ENCODE measurements around the gene ACP5. TPM values are rescaled to one million over a fixed set of nuclear protein-coding genes. Genes with fewer than 3 reads are reported as not detected.

ACP5 gene
- total RNA-seq, 2 donors from 2014 or later = 11.3 to 30.2 TPM

GRCh38 chr19:11538232-11539036, 39.0 kb downstream of the ACP5 start, which contains the start of gene CNN1:
TSS of gene CNN1 (plus strand) at chr19:11538851. CDS start at chr19:11538928, 77 bp downstream.
- peak within 1 kb of the TSS; percentile 13 for H3K4me3 ChIP-seq
- H3K9me3 ChIP-seq = no peaks in the 10 kb centered on the region
- no peaks in the 10 kb centered on the region for H3K4me1 ChIP-seq
- no peaks in the 10 kb centered on the region for H3K36me3 ChIP-seq
- DNase-seq = no peak
- H3K27me3 ChIP-seq = no peaks in the 10 kb centered on the region
- intact Hi-C loops (cut with DNase I) = no loop called here
- no peak for TF ChIP-seq CTCF (IDR thresholded peaks at IDR 0.05)
- H3K27ac ChIP-seq = peak within 1 kb of the TSS; percentile 40
- H3K9ac ChIP-seq (ENCODE audit: low read depth in 2 of 2, low read length in 2 of 2) = peak within 1 kb of the TSS; percentile 59 to 70

DNA sequence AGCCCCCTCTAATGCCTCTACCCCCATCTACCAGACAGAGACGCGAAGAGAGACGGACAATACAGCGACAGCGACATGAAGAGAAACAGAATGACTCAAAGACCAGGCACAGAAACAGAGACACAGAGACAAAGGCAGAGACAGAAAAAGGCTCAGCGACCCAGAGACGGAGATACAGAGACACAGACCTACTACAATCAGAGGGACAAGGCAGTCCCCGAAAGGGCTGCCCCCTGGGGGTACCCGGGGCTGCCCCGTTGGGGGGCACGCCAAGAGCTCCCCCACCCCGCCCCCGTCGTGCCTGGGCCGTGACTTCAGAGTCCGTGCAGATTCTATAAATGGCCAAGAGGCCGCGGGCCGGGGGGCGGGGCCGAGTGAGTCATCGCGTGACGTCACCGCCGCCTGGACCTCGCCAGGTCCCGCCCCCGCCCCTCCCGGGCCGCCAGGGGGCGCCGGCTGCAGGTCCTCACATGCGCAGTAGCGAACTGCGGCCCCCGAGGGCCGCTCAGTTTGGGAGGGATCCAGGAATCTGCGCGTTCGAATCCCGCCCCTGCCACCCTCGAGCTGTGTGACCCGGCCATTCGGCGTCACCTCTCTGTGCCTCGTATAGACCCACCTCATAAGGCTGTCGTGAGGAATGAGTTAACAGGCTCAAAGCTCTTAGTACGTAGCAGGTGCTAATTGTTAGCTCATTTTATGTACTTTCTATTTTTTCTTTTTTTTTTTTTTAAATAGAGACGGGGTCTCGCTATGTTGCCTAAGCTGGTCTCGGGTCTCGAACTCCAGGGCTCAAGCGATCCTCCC, 41.5 kb downstream of the ACP5 start:
- Histone ChIP-seq H3K4me1 (no peaks in the 10 kb centered on the region), H3K9me3 (no peaks in the 10 kb centered on the region), H3K27ac (peak overlapping the region; percentile 14), H3K9ac (ENCODE audit: low read depth in 2 of 2, low read length in 2 of 2) (peak overlapping the region; percentile 60 to 70), H3K4me3 (peak overlapping the region; percentile 29), H3K36me3 (no peaks in the 10 kb centered on the region), H3K27me3 (no peaks in the 10 kb centered on the region)
- intact Hi-C loops (cut with DNase I) = no loop called here
- TF ChIP-seq CTCF (IDR thresholded peaks at IDR 0.05) = peak; percentile 89
- peak; percentile 91 for DNase-seq

GRCh38 chr19:11534948-11535347, 42.5 kb downstream of the ACP5 start:
- no peaks in the 10 kb centered on the region for H3K27me3 ChIP-seq
- H3K27ac ChIP-seq = peak overlapping the region; percentile 14
- no peak overlapping the region for H3K4me3 ChIP-seq
- H3K4me1 ChIP-seq = no peaks in the 10 kb centered on the region
- no peaks in the 10 kb centered on the region for H3K36me3 ChIP-seq
- H3K9ac ChIP-seq (ENCODE audit: low read depth in 2 of 2, low read length in 2 of 2) = no peak overlapping the region
- TF ChIP-seq CTCF (IDR thresholded peaks at IDR 0.05) = no peak
- no peak for DNase-seq
- H3K9me3 ChIP-seq = no peaks in the 10 kb centered on the region
- intact Hi-C loops (cut with DNase I) = no loop called here

GRCh38 chr19:11534538-11534937, 42.9 kb downstream of the ACP5 start:
- intact Hi-C loops (cut with DNase I) = no loop called here
- Histone ChIP-seq H3K27ac (no peak overlapping the region), H3K4me1 (no peaks in the 10 kb centered on the region), H3K27me3 (no peaks in the 10 kb centered on the region), H3K36me3 (no peaks in the 10 kb centered on the region), H3K9me3 (no peaks in the 10 kb centered on the region), H3K4me3 (no peak overlapping the region), H3K9ac (ENCODE audit: low read depth in 2 of 2, low read length in 2 of 2) (no peak overlapping the region)
- no peak for DNase-seq
- no peak for TF ChIP-seq CTCF (IDR thresholded peaks at IDR 0.05)

DNA sequence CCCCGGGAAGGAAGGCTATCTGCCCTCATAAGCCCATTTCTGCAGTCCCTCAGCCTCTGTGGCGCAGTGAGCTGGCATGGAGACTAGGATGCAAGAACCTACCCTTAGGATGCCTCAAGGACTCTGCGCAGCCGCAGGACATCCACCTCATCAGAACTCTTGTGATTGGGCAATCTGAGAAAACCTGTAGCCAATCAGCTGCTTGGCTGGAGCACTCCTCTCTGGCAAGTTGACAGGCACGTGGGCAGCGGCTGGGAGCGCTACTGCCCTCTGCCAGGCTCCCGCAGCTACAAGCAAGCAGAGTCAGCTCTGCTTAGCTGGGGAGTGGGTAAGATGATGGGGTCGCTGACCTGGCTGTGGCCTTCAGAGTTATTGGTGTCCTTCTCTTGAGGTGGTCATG, 47.0 kb downstream of the ACP5 start:
- intact Hi-C loops (cut with DNase I) = no loop called here
- Histone ChIP-seq H3K9ac (ENCODE audit: low read depth in 2 of 2, low read length in 2 of 2) (no peak overlapping the region), H3K4me3 (no peak overlapping the region), H3K4me1 (peaks cover 10% of the 10 kb centered on the region), H3K27ac (no peak overlapping the region), H3K9me3 (no peaks in the 10 kb centered on the region), H3K27me3 (no peaks in the 10 kb centered on the region), H3K36me3 (no peaks in the 10 kb centered on the region)
- TF ChIP-seq CTCF (IDR thresholded peaks at IDR 0.05) = no peak
- DNase-seq = peak; percentile 79

Data from colonic mucosa (tissue), 4 donors.